H1 (cell line): ENCODE data around the gene MTMR1. TPM values are rescaled to one million over a fixed set of nuclear protein-coding genes. Genes with fewer than 3 reads are reported as not detected.

Source experiments
- CHD2 ChIP-seq: IDR thresholded peaks from 2 replicates; pipeline ENCODE4 v1.6.1; 2012; ENCODE audit warnings: low read length, improper control_type of control experiment
- KDM1A ChIP-seq: fragments of 200-600, 300-600 bp; sonication (generic); IDR thresholded peaks from 2 replicates; pipeline ENCODE4 v1.7.1; 2016; ENCODE audit warnings: mild to moderate bottlenecking, low read length, borderline replicate concordance
- MAX ChIP-seq: IDR thresholded peaks from 2 replicates; pipeline ENCODE4 v1.6.1; 2012; ENCODE audit warnings: inconsistent platforms
- NRF1 ChIP-seq: IDR thresholded peaks from 2 replicates; pipeline ENCODE4 v1.6.1; 2011; ENCODE audit warnings: mild to moderate bottlenecking, low read depth, low read length, improper control_type of control experiment
- RAD21 ChIP-seq, 2 experiments: IDR thresholded peaks in 1 of 2; conservative IDR thresholded peaks in 1 of 2; 2 replicates each; pipeline ENCODE4 v1.6.1; 2011; ENCODE audit warnings: low read depth in 2 of 2, low read length in 2 of 2, improper control_type of control experiment in 1 of 2, inconsistent platforms in 1 of 2, mild to moderate bottlenecking in 1 of 2, moderate library complexity in 1 of 2
- SIN3A ChIP-seq, 2 experiments: IDR thresholded peaks in 1 of 2; conservative IDR thresholded peaks in 1 of 2; 2 replicates each; pipeline ENCODE4 v1.6.1; 2011 to 2012; ENCODE audit warnings: low read length in 2 of 2, improper control_type of control experiment in 1 of 2, low read depth in 1 of 2, mild to moderate bottlenecking in 1 of 2
- TAF7 ChIP-seq: optimal IDR thresholded peaks from 2 replicates; pipeline ENCODE3; 2011; ENCODE audit warnings: low read depth, mild to moderate bottlenecking, inconsistent platforms, low read length, moderate library complexity, borderline replicate concordance
- TCF12 ChIP-seq: IDR thresholded peaks from 2 replicates; pipeline ENCODE4 v1.6.1; 2011; ENCODE audit warnings: low read depth, mild to moderate bottlenecking, low read length
- polyA plus RNA-seq, 7 experiments: library from polyadenylated mRNA; depleted of rRNA in 3 of 7; stranded (reverse) in 5 of 7; unstranded in 2 of 7; fragments of >200 nt in 5 of 7; fragments of 200-250 nt in 2 of 7; gene quantifications; 1 replicate in 5 of 7; 2 replicates in 1 of 7; 4 replicates in 1 of 7; pipeline versions ENCODE4 v1.2.1 to v1.2.3, GENCODE V29; 2011 to 2013; ENCODE audit warnings: missing spikeins in 2 of 7, mixed read lengths in 2 of 7
- total RNA-seq: library from RNA; stranded (reverse); fragmentation: NEBNext Ultra II Directional; extraction: Animal tissue kit (Norgen Biotek cat#: 25700); gene quantifications from 2 replicates; pipeline ENCODE4 v1.2.1, GENCODE V29; 2021

The MTMR1 gene
- total and polyA plus RNA-seq, 2 of the 8 experiments (the other 6 are each of a cell fraction or from before 2014, with no cell fraction given), result 15.1 to 23.8 TPM

GRCh38 chrX:150766351-150767044, 73.3 kb downstream of the MTMR1 start (continued):
- TF ChIP-seq MAX (no peak), TAF7 (no peak), NRF1 (no peak), TCF12 (no peak), RAD21 (IDR thresholded peaks at IDR 0.05 in 1 of 2, conservative IDR thresholded peaks at IDR 0.05 in 1 of 2; ENCODE audit: low read depth in 2 of 2, low read length in 2 of 2) (peak; percentile 32 to 41), CHD2 (no peak), KDM1A (no peak), SIN3A (conservative IDR thresholded peaks at IDR 0.05 in 1 of 2, IDR thresholded peaks at IDR 0.05 in 1 of 2; ENCODE audit: low read depth in 1 of 2, low read length in 2 of 2) (no peak)
